GM19025 (cell line): ENCODE data around the gene PFN3.

Experiments used
- ATAC-seq: cut with Tn5 transposase; IDR thresholded peaks from one replicate; pipeline ENCODE4 v1.9.1; 2021; ENCODE audit warnings: mild to moderate bottlenecking, low read depth, moderate library complexity; ENCODE audit not compliant: unreplicated experiment

The PFN3 gene

GRCh38 chr5:177438468-177438867 lies 38.0 kb upstream of the PFN3 start:
- no peak for ATAC-seq

- no peak for ATAC-seq
Observed at GRCh38 chr5:177437623-177438022, 37.2 kb upstream of the PFN3 start.

GRCh38 chr5:177435847-177436536 lies 35.5 kb upstream of the PFN3 start:
- ATAC-seq, result no peak

GRCh38 chr5:177434942-177435738 lies 34.7 kb upstream of the PFN3 start:
- ATAC-seq, result no peak

GRCh38 chr5:177434437-177434836 lies 34.0 kb upstream of the PFN3 start:
- ATAC-seq, result no peak

GRCh38 chr5:177433658-177434217 lies 33.3 kb upstream of the PFN3 start:
- no peak for ATAC-seq

GRCh38 chr5:177432839-177433657 lies 32.6 kb upstream of the PFN3 start:
- no peak for ATAC-seq

GRCh38 chr5:177432143-177432838 lies 31.8 kb upstream of the PFN3 start:
- ATAC-seq, result no peak

GRCh38 chr5:177431317-177432142 lies 31.1 kb upstream of the PFN3 start:
- peak; percentile 47 for ATAC-seq

- ATAC-seq, result no peak
Observed at GRCh38 chr5:177430972-177431316, 30.5 kb upstream of the PFN3 start.

GRCh38 chr5:177430140-177430951 lies 29.9 kb upstream of the PFN3 start:
- ATAC-seq, result no peak

- ATAC-seq, result no peak
Observed at GRCh38 chr5:177429248-177430040, 29.0 kb upstream of the PFN3 start.

GRCh38 chr5:177428574-177429217 lies 28.2 kb upstream of the PFN3 start:
- no peak for ATAC-seq

- no peak for ATAC-seq
Observed at GRCh38 chr5:177427919-177428573, 27.6 kb upstream of the PFN3 start.

GRCh38 chr5:177427211-177427822 lies 26.9 kb upstream of the PFN3 start:
- no peak for ATAC-seq

GRCh38 chr5:177426566-177427210 lies 26.2 kb upstream of the PFN3 start, which contains the start of gene GRK6:
GRK6 (plus strand) TSS chr5:177426676; CDS start chr5:177426846, 170 bp downstream.
- ATAC-seq, result peak; percentile 2
